HG03135 (cell line): Measurements from ENCODE around the gene TAPBP.

ENCODE experiments used
- ATAC-seq: cut with Tn5 transposase; IDR thresholded peaks from one replicate; pipeline ENCODE4 v1.9.1; 2021; ENCODE audit warnings: mild to moderate bottlenecking, moderate library complexity; ENCODE audit not compliant: unreplicated experiment

TAPBP gene

DNA sequence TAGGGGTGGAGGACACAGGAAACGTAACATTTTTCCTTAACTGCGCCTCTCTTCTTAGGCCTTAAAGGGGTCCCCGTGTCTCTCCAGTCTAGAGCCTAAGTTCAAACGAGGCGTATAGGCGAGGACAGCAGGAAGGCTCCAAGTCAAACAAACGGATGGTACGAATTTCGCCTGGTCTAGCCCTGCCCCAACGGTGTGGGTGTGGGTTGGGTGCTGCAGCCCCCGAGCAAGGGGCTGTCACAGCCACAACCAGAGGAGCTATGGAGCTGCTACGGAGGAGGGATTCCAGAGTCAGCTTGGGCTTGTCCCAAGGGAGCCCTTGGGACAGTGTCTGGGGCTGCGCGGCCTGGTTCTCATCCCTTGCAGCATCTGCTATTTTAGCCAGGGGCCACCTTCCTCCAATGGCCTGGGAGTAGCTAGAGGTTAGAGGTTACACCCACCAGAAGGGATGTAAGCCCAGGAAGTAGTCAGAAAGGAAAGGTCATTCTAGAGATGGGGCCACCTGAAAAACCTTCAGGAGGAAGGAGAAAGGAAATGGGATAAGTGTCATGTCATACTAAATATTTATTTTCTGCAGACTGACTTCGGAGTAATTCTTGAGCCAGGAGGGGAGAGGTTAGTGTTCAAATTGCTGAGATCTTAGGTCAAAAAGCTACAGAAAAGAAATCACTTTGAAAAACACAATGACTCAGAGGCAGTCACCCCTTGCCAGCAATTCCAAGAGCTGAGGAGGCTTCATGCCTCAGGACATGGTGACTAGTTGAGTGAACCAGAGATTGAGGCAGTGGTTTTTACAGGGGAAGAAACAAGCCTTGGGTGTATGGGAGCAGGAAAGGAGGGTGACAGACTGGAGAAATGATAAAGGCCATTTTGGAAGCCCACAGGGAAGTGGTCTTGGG is 63.9 kb downstream of the TAPBP start:
- ATAC-seq: no peak
